Nephron (organoid): ENCODE results near the gene INTS11.

Source experiments
- H3K27ac Mint-ChIP-seq, 3 experiments: 2 replicates each; pipeline ENCODE4 v1.8.0; 2020; ENCODE audit warnings: mixed read lengths in 3 of 3, mild to moderate bottlenecking in 2 of 3, moderate library complexity in 1 of 3
- H3K27me3 Mint-ChIP-seq: 2 replicates; pipeline ENCODE4 v1.8.0; 2021; ENCODE audit warnings: low read depth, mild to moderate bottlenecking, moderate library complexity, mixed read lengths
- H3K36me3 Mint-ChIP-seq: 2 replicates; pipeline ENCODE4 v1.8.0; 2020; ENCODE audit warnings: low read depth, mixed read lengths
- H3K4me1 Mint-ChIP-seq: 2 replicates; pipeline ENCODE4 v1.8.0; 2020; ENCODE audit warnings: mixed read lengths
- H3K4me3 Mint-ChIP-seq, 3 experiments: 2 replicates each; pipeline ENCODE4 v1.8.0; 2020; ENCODE audit warnings: mild to moderate bottlenecking in 3 of 3, mixed read lengths in 3 of 3, moderate library complexity in 2 of 3
- H3K9me3 Mint-ChIP-seq: 2 replicates; pipeline ENCODE4 v1.8.0; 2020; ENCODE audit warnings: mixed read lengths
- TF ChIP-seq, protein P1 (sequence below), 3 experiments: fragments of 200-600 bp; sonication (generic); IDR thresholded peaks; one replicate each; pipeline ENCODE4 v1.5.0; 2021; ENCODE audit warnings: antibody characterized with exemption in 3 of 3; ENCODE audit not compliant: unreplicated experiment in 3 of 3

Gene INTS11

DNA sequence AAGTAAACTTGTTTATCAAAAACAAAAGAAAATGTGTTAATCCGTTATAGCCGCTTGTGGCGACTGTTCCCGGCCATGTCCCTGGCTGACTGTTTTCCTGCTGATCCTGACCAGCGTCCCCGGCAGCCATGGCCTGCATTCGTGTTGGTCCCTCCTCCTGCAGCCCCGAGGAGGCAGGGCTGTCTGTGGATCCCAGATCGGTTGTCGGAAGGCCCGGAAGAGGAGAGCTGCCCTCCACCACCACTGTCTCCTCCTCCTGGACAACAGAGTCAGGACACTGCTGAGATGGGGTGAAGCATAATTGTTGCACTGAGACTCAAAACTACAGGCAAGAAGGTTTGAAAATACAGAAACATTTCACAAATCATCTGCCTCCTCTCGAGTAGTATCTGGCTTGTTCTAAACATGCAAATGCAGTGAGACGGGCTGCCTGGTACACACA, 37.5 kb upstream of the INTS11 start:
- TF ChIP-seq, protein P1, sequence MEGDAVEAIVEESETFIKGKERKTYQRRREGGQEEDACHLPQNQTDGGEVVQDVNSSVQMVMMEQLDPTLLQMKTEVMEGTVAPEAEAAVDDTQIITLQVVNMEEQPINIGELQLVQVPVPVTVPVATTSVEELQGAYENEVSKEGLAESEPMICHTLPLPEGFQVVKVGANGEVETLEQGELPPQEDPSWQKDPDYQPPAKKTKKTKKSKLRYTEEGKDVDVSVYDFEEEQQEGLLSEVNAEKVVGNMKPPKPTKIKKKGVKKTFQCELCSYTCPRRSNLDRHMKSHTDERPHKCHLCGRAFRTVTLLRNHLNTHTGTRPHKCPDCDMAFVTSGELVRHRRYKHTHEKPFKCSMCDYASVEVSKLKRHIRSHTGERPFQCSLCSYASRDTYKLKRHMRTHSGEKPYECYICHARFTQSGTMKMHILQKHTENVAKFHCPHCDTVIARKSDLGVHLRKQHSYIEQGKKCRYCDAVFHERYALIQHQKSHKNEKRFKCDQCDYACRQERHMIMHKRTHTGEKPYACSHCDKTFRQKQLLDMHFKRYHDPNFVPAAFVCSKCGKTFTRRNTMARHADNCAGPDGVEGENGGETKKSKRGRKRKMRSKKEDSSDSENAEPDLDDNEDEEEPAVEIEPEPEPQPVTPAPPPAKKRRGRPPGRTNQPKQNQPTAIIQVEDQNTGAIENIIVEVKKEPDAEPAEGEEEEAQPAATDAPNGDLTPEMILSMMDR (IDR thresholded peaks at IDR 0.05; ENCODE audit: unreplicated experiment in 3 of 3), result no peak
- Mint-ChIP-seq H3K27ac (peak overlapping the region; percentile 94 to 98 (median 96)), H3K9me3 (no peaks in the 10 kb centered on the region), H3K36me3 (no peaks in the 10 kb centered on the region), H3K4me3 (peak overlapping the region; percentile 34 to 82 (median 73)), H3K27me3 (no peaks in the 10 kb centered on the region), H3K4me1 (peaks cover 26% of the 10 kb centered on the region)

DNA sequence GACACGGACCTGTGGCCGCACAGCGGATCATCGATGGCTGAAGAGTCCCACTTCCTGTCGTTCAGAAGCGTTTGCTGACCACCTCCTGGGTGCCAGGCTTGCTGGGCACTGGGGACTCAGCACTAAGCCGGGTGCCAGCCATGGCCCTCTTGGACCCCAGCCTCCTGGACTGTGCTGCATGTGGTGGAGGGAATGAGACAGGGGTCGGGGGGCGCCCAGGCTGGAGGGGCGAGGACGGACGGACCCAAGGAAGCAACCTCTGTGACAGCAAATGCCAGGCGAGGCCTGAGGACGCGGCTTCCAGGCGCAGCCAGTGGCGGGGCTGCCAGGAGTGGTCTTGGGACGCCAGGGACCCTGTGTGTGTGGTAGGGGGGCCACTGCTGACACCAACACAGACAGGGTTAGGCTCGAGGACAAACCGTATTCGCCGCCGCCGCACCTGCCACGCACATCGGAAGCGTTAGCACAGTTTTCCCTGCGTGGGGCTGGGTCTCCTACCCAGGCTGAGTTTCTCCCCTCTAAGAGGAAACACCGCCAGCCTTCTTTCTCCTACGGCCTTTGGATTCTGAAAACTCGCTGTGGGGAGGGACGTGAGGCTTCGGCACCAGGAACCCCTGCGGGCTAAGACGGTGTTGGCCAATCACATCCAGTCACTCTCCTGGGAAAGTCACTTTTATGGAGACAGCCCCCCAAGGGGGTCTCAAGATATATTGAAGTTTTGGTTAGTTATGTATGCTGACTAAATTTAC, 36.9 kb upstream of the INTS11 start:
- Mint-ChIP-seq H3K27ac (peak overlapping the region; percentile 94 to 100 (median 96)), H3K27me3 (no peaks in the 10 kb centered on the region), H3K9me3 (no peaks in the 10 kb centered on the region), H3K36me3 (no peaks in the 10 kb centered on the region), H3K4me1 (peaks cover 26% of the 10 kb centered on the region), H3K4me3 (peak overlapping the region in 2 of 3 experiments; percentile 73 to 82)
- TF ChIP-seq, protein P1 (IDR thresholded peaks at IDR 0.05; ENCODE audit: unreplicated experiment in 3 of 3), result no peak

DNA sequence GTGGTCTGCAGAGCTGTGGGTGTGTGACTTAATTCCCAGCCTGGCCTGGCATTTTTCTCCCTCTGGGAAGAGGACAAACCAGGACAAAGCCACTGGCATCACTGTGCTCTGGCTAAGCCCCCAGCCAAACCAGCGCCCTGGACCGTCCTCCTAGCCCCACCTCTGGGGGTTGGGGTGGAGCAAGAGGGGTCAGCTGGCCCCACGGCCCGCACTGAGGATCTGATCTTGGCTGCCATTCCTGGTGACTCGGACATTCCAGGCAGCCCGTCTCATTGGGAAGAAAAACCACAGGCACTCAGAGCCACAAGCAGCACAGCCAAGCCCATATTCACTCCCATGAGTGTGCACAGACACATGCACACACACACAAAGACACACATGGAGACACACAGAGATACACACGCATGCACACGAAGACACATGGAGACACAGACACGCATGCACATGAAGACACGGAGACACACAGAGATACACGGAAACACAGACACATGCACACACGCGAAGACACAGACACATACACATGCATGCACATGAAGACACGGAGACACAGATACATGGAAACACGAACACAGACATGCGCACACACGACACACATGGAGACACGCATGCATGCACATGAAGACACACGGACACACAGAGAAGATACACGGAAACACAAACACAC, 36.2 kb upstream of the INTS11 start:
- H3K27me3 Mint-ChIP-seq, result no peaks in the 10 kb centered on the region
- H3K4me1 Mint-ChIP-seq, result peaks cover 26% of the 10 kb centered on the region
- H3K27ac Mint-ChIP-seq, result peak overlapping the region; percentile 94 to 100 (median 96)
- TF ChIP-seq, protein P1 (IDR thresholded peaks at IDR 0.05; ENCODE audit: unreplicated experiment in 3 of 3), result no peak
- peak overlapping the region; percentile 36 to 45 (median 42) for H3K4me3 Mint-ChIP-seq
- H3K9me3 Mint-ChIP-seq, result no peaks in the 10 kb centered on the region
- no peaks in the 10 kb centered on the region for H3K36me3 Mint-ChIP-seq

DNA sequence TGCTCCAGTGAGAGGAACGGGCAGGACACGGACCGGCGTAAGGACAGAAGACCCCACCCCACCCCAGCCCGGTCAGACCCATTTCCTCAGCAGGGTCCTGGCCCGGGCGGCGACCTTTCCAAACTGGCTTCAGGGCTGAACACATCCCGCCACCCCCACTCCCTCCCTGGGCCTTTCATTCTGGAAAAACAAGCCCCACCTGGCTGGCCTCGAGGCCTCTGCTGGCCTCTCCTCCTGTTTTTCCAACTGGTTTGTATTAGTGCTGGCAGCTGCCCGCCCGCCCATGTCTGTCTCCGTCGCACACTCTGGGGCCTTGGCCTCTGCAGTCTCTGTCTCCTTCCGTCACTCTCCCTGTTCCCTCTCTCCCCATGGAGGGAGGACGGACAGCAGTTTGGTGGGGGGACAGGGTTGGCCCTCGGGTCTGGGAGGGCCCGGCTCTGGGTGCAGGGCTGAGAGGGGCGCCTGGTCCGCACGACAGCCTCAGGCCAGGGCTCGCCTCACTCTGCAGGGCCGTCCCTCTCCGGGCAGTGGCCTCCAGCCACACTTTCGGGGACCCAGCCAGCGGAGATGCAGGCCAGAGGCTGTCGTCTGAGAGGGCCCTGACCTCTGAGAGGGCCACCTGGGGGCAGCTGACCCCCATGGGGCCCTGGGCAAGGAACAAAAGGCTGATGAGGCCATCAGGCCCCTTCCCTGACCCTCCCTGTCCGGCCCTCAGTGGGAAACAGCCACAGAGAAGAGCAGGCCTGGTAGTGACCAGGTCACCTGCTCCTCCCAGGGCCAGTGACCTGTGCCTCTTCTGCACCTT, 35.4 kb upstream of the INTS11 start:
- Mint-ChIP-seq H3K27ac (peak overlapping the region; percentile 100), H3K9me3 (no peaks in the 10 kb centered on the region), H3K4me3 (peak overlapping the region; percentile 88 to 94 (median 93)), H3K36me3 (no peaks in the 10 kb centered on the region), H3K4me1 (peaks cover 26% of the 10 kb centered on the region), H3K27me3 (no peaks in the 10 kb centered on the region)
- TF ChIP-seq, protein P1 (IDR thresholded peaks at IDR 0.05; ENCODE audit: unreplicated experiment in 3 of 3), result no peak

DNA sequence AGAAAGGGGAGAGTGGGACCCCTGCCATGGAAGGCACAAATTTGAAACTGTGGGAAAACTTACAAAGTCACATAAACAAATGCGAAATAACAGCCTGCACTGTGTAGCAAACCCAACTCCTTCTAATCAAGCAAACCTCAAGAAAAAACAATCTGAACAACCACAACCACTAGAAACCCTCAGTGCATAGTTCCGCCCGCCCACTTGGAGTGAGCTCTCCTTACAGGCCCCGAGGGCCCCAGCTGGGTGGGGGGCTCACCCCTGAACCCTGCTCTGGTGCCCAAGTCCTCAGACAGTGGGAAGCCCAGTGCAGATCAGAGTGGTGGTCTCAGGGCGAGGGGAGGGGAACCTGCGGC, 34.8 kb upstream of the INTS11 start:
- Mint-ChIP-seq H3K9me3 (no peaks in the 10 kb centered on the region), H3K27me3 (no peaks in the 10 kb centered on the region), H3K36me3 (no peaks in the 10 kb centered on the region), H3K4me1 (peaks cover 26% of the 10 kb centered on the region), H3K27ac (peak overlapping the region; percentile 100), H3K4me3 (peak overlapping the region; percentile 88 to 94 (median 93))
- TF ChIP-seq, protein P1 (IDR thresholded peaks at IDR 0.05; ENCODE audit: unreplicated experiment in 3 of 3), result no peak
